GM06990 (cell line): Measurements from ENCODE around the gene MPP3.

ENCODE experiments used
- DNase-seq: peaks from one replicate; pipeline ENCODE4 v3.0.0-alpha.2; 2011; ENCODE audit not compliant: insufficient read length; ENCODE audit errors: extremely low read depth
- H3K27me3 ChIP-seq: replicated peaks from 2 replicates; pipeline ENCODE4 v1.6.0; 2011; ENCODE audit warnings: low read length; ENCODE audit not compliant: control insufficient read depth, insufficient read depth
- H3K36me3 ChIP-seq: 2 replicates; pipeline ENCODE4 v1.5.1; 2011; ENCODE audit warnings: low read length; ENCODE audit not compliant: control insufficient read depth, insufficient read depth
- H3K4me3 ChIP-seq: replicated peaks from 2 replicates; pipeline ENCODE4 v1.5.1; 2011; ENCODE audit warnings: low read depth, mild to moderate bottlenecking, control low read depth, low read length
- TF ChIP-seq, protein P1 (sequence below): IDR thresholded peaks from 2 replicates; pipeline ENCODE4 v1.5.1; 2011; ENCODE audit warnings: low read length, control low read depth, mild to moderate bottlenecking, inconsistent platforms; ENCODE audit not compliant: insufficient read depth, poor library complexity, severe bottlenecking

Gene MPP3

GRCh38 chr17:43849116-43849515 lies 16.2 kb upstream of the MPP3 start:
- DNase-seq = no peak

GRCh38 chr17:43848601-43849000 lies 15.7 kb upstream of the MPP3 start:
- H3K27me3 ChIP-seq = peaks cover 2% of the 10 kb centered on the region; the same call in 1 of the 2 replicates
- no peak overlapping the region for H3K4me3 ChIP-seq
- DNase-seq = no peak
- H3K36me3 ChIP-seq = no peaks in the 10 kb centered on the region
- TF ChIP-seq, protein P1, sequence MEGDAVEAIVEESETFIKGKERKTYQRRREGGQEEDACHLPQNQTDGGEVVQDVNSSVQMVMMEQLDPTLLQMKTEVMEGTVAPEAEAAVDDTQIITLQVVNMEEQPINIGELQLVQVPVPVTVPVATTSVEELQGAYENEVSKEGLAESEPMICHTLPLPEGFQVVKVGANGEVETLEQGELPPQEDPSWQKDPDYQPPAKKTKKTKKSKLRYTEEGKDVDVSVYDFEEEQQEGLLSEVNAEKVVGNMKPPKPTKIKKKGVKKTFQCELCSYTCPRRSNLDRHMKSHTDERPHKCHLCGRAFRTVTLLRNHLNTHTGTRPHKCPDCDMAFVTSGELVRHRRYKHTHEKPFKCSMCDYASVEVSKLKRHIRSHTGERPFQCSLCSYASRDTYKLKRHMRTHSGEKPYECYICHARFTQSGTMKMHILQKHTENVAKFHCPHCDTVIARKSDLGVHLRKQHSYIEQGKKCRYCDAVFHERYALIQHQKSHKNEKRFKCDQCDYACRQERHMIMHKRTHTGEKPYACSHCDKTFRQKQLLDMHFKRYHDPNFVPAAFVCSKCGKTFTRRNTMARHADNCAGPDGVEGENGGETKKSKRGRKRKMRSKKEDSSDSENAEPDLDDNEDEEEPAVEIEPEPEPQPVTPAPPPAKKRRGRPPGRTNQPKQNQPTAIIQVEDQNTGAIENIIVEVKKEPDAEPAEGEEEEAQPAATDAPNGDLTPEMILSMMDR = no peak

More at GRCh38 chr17:43849116-43849515, 16.2 kb upstream of the MPP3 start:
- Histone ChIP-seq H3K36me3 (no peaks in the 10 kb centered on the region), H3K27me3 (peaks cover 2% of the 10 kb centered on the region; the same call in 1 of the 2 replicates), H3K4me3 (no peak overlapping the region)
- TF ChIP-seq, protein P1 = no peak

DNA sequence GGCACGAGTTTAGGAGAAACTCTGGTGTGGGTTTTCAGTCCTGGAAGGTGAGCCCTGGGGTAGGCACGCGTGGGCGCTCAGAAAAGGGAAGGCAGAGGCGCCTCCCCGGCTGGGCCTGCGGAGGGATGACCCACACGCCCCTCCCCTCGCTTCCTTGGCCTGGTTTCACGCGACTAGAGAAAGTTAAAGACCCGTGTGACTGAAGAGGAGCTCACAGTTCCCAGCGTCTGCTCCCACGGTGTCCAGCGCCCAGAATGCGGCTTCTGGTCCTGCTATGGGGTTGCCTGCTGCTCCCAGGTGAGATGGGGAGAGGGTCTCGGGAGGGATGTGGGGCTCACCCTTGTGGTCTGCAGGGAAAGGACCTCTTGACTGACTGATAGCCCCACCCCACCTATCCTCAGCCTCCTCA lies 14.0 kb upstream of the MPP3 start, which contains the start of gene CD300LG:
Gene CD300LG (plus strand): TSS at position 214 of the 409 bp plus-strand sequence. CDS start 41 bp downstream, at position 255.
- Histone ChIP-seq H3K36me3 (no peaks in the 10 kb centered on the region), H3K27me3 (peaks cover 2% of the 10 kb centered on the region; the same call in 1 of the 2 replicates), H3K4me3 (no peak within 1 kb of the TSS)
- TF ChIP-seq, protein P1 = no peak
- no peak for DNase-seq

DNA sequence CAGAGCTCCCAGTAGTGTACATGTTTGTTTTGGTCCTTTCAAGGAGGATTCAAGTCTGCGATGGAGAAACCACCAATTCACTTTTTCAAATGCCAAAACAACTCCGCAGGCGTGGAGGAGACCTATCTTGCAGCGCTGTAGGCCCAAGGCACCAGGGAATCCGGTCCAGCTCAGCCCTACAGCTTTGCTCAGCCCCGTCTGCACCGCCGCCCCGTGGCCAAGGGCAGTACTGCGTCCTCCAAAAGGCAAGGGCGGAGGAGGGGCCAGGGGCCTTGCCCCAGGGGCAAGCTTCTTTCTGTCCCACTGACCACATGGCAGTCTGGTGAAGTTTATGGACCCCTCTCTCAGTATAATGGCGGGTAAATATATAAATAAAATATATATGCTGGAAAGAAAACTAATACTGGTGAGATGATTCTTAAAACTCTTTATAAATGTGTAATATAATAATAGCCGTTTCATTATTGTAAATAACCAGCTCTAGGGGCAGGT lies 13.3 kb upstream of the MPP3 start:
- H3K36me3 ChIP-seq = no peaks in the 10 kb centered on the region
- no peaks in the 10 kb centered on the region; the same call in 1 of the 2 replicates for H3K27me3 ChIP-seq
- peak; percentile 71 for DNase-seq
- no peak overlapping the region for H3K4me3 ChIP-seq
- TF ChIP-seq, protein P1 = peak; percentile 100

- no peaks in the 10 kb centered on the region; the same call in 1 of the 2 replicates for H3K27me3 ChIP-seq
- TF ChIP-seq, protein P1 = no peak
- no peak overlapping the region for H3K4me3 ChIP-seq
- no peaks in the 10 kb centered on the region for H3K36me3 ChIP-seq
- no peak for DNase-seq
These were observed 12.8 kb upstream of the MPP3 start for GRCh38 chr17:43845766-43846165.
